K562 (cell line): ENCODE measurements around the gene ZNF516. TPM values are rescaled to one million over a fixed set of nuclear protein-coding genes. Genes with fewer than 3 reads are reported as not detected.

Experiments
- CBX3 ChIP-seq, 2 experiments: IDR thresholded peaks; 1 replicate in 1 of 2; 2 replicates in 1 of 2; pipeline ENCODE4 v1.6.1; 2012; ENCODE audit warnings: inconsistent platforms in 2 of 2, low read length in 2 of 2, borderline replicate concordance in 1 of 2, control low read depth in 1 of 2
- CCAR2 ChIP-seq: fragments of 200-400 bp; formaldehyde crosslinking; IDR thresholded peaks from 2 replicates; pipeline ENCODE4 v1.6.1; 2017; ENCODE audit warnings: mild to moderate bottlenecking, low read depth, low read length
- CEBPB ChIP-seq: fragments of 450-650 bp; IDR thresholded peaks from 2 replicates; pipeline ENCODE4 v1.6.1; 2016; ENCODE audit warnings: missing genetic modification characterization, missing compliant biosample characterization
- FOS ChIP-seq: IDR thresholded peaks from 3 replicates; pipeline ENCODE4 v1.6.1; 2011; ENCODE audit not compliant: insufficient read length; ENCODE audit errors: extremely low read depth
- GABPA ChIP-seq: fragments of 200-800 bp; sonication (Bioruptor generic); conservative IDR thresholded peaks from 2 replicates; pipeline ENCODE4 v1.6.1; 2016; ENCODE audit warnings: low read depth, missing genetic modification characterization, missing compliant biosample characterization
- HDAC8 ChIP-seq: fragments of 450-650 bp; IDR thresholded peaks from 2 replicates; pipeline ENCODE4 v1.6.1; 2016; ENCODE audit warnings: mild to moderate bottlenecking, missing genetic modification characterization, moderate library complexity, missing compliant biosample characterization
- KLF13 ChIP-seq: fragments of 450-650 bp; IDR thresholded peaks from 2 replicates; pipeline ENCODE4 v1.6.1; 2016; ENCODE audit warnings: missing genetic modification characterization, low read depth, mild to moderate bottlenecking, missing compliant biosample characterization, moderate library complexity, borderline replicate concordance
- L3MBTL2 ChIP-seq: fragments of 450-650 bp; IDR thresholded peaks from 2 replicates; pipeline ENCODE4 v1.6.1; 2016; ENCODE audit warnings: mild to moderate bottlenecking, moderate library complexity
- MAFG ChIP-seq: fragments of 450-650 bp; conservative IDR thresholded peaks from 2 replicates; pipeline ENCODE4 v1.6.1; 2016; ENCODE audit warnings: missing genetic modification characterization, missing compliant biosample characterization
- MCM2 ChIP-seq: fragments of 450-650 bp; IDR thresholded peaks from 2 replicates; pipeline ENCODE4 v1.6.1; 2017; ENCODE audit warnings: low read depth, mild to moderate bottlenecking
- MXI1 ChIP-seq: IDR thresholded peaks from 2 replicates; pipeline ENCODE4 v1.6.1; 2011; ENCODE audit warnings: low read depth, mild to moderate bottlenecking, improper control_type of control experiment, low read length
- NEUROD1 ChIP-seq: fragments of 150-350 bp; IDR thresholded peaks from 2 replicates; pipeline ENCODE4 v1.6.1; 2014; ENCODE audit warnings: borderline replicate concordance, low read length, low read depth; ENCODE audit not compliant: partially characterized antibody
- NFYB ChIP-seq: IDR thresholded peaks from 2 replicates; pipeline ENCODE4 v1.6.1; 2011; ENCODE audit warnings: mild to moderate bottlenecking, moderate library complexity; ENCODE audit not compliant: insufficient read length; ENCODE audit errors: extremely low read depth
- POLR2H ChIP-seq: IDR thresholded peaks from 2 replicates; pipeline ENCODE4 v1.6.1; 2016; ENCODE audit warnings: missing genetic modification characterization, low read depth, mild to moderate bottlenecking, control low read depth, missing compliant biosample characterization, moderate library complexity
- POLR3A ChIP-seq: IDR thresholded peaks from 2 replicates; pipeline ENCODE4 v1.6.1; 2011; ENCODE audit warnings: borderline replicate concordance, mild to moderate bottlenecking, moderate library complexity; ENCODE audit not compliant: insufficient read length, insufficient read depth; ENCODE audit errors: extremely low read depth
- RBM25 ChIP-seq: fragments of 200-400 bp; formaldehyde crosslinking; IDR thresholded peaks from 2 replicates; pipeline ENCODE4 v1.6.1; 2018; ENCODE audit warnings: low read length, low read depth, moderate library complexity; ENCODE audit not compliant: severe bottlenecking
- SRSF7 ChIP-seq: fragments of 200-400 bp; formaldehyde crosslinking; optimal IDR thresholded peaks from 2 replicates; pipeline ENCODE3; 2017; ENCODE audit warnings: mild to moderate bottlenecking, low read depth, low read length
- ZNF699 ChIP-seq: fragments of 250-450 bp; sonication (Bioruptor Pico); IDR thresholded peaks from 2 replicates; pipeline ENCODE4 v1.8.0; 2021; ENCODE audit warnings: mild to moderate bottlenecking, moderate library complexity; ENCODE audit not compliant: insufficient replicate concordance
- polyA plus RNA-seq, 8 experiments: library from polyadenylated mRNA; depleted of rRNA in 4 of 8; stranded (reverse) in 5 of 8; unstranded in 3 of 8; fragments of >200 nt; fragmentation: Nextera tagmentation in 2 of 8; fragmentation: Illumina TruSeq in 1 of 8; extraction: Ambion mirVana in 2 of 8; extraction: Trizol in 1 of 8; gene quantifications; 2 replicates each; pipeline versions ENCODE4 v1.2.1 to v1.2.3, GENCODE V29; 2011 to 2014; ENCODE audit warnings: inconsistent platforms in 1 of 8, missing spikeins in 1 of 8
- total RNA-seq, 7 experiments: library from RNA; depleted of rRNA in 6 of 7; stranded (reverse); fragments of >200 nt in 6 of 7; fragmentation: Illumina TruSeq in 2 of 7; extraction: Trizol in 2 of 7; gene quantifications; 2 replicates each; pipeline versions ENCODE4 v1.2.1 to v1.2.3, GENCODE V29; 2011 to 2021; ENCODE audit warnings: low replicate concordance in 1 of 7
- TF ChIP-seq, protein P1 (sequence below): fragments of 450-650 bp; IDR thresholded peaks from 2 replicates; pipeline ENCODE4 v1.7.1; 2018; ENCODE audit warnings: mild to moderate bottlenecking, low read depth; ENCODE audit not compliant: partially characterized antibody
- TF ChIP-seq, protein P2 (sequence below): fragments of 250-450 bp; sonication (Bioruptor Pico); IDR thresholded peaks from 2 replicates; pipeline ENCODE4 v1.4.0; 2020; ENCODE audit warnings: mild to moderate bottlenecking, moderate library complexity
- TF ChIP-seq, protein P3 (sequence below): fragments of 250-450 bp; sonication (Bioruptor Pico); IDR thresholded peaks from 2 replicates; pipeline ENCODE4 v1.5.0; 2021; ENCODE audit warnings: mild to moderate bottlenecking, moderate library complexity

ZNF516 gene
- total and polyA plus RNA-seq, 9 of the 15 experiments (the other 6 are each of a cell fraction or from before 2014, with no cell fraction given) = 0.04 to 0.20 (median 0.08) TPM; not detected in 3

DNA sequence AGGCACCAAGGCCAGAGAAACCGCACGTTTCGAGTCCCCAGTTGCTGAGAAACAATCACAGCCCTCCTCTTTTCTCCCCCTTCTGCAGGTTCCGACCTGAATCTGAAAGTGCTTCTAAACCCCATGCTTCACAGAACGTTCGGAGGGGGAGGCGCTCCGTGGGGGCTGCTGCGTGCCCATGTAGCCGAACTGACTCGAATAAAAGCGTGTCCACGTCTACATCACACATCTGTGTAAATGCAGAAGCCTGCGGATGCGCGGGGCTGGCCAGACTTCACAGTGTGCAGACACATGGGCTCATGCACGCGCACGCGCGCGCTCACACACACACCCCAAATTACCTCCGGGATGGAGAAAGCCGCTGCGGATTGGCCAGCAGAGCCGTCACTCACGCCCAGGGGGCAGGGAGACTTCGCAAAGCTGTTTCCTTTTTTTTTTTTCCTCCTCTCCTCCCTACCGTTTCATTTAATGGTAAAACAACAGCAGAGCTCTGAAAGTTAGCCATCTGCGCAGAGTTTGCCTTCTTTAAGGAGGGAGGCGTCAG is 2.3 kb downstream of the ZNF516 start (continued):
- TF ChIP-seq NEUROD1 (no peak), FOS (peak; percentile 29), GABPA (tag) (peak; percentile 46; the same call in 1 of the 2 replicates), RBM25 (peak; percentile 44), POLR2H (tag) (no peak), L3MBTL2 (peak; percentile 60), KLF13 (tag) (no peak), CEBPB (tag) (no peak), MXI1 (no peak), NFYB (peak; percentile 20), MCM2 (no peak), SRSF7 (no peak), HDAC8 (tag) (no peak), POLR3A (no peak), CCAR2 (no peak), CBX3 (IDR thresholded peaks at IDR 0.05; ENCODE audit: borderline replicate concordance in 1 of 2, low read length in 2 of 2) (no peak), ZNF699 (CRISPR knock-in tag) (no peak), MAFG (tag) (no peak)
- TF ChIP-seq, protein P1, sequence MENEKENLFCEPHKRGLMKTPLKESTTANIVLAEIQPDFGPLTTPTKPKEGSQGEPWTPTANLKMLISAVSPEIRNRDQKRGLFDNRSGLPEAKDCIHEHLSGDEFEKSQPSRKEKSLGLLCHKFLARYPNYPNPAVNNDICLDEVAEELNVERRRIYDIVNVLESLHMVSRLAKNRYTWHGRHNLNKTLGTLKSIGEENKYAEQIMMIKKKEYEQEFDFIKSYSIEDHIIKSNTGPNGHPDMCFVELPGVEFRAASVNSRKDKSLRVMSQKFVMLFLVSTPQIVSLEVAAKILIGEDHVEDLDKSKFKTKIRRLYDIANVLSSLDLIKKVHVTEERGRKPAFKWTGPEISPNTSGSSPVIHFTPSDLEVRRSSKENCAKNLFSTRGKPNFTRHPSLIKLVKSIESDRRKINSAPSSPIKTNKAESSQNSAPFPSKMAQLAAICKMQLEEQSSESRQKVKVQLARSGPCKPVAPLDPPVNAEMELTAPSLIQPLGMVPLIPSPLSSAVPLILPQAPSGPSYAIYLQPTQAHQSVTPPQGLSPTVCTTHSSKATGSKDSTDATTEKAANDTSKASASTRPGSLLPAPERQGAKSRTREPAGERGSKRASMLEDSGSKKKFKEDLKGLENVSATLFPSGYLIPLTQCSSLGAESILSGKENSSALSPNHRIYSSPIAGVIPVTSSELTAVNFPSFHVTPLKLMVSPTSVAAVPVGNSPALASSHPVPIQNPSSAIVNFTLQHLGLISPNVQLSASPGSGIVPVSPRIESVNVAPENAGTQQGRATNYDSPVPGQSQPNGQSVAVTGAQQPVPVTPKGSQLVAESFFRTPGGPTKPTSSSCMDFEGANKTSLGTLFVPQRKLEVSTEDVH = no peak
- TF ChIP-seq, protein P2, sequence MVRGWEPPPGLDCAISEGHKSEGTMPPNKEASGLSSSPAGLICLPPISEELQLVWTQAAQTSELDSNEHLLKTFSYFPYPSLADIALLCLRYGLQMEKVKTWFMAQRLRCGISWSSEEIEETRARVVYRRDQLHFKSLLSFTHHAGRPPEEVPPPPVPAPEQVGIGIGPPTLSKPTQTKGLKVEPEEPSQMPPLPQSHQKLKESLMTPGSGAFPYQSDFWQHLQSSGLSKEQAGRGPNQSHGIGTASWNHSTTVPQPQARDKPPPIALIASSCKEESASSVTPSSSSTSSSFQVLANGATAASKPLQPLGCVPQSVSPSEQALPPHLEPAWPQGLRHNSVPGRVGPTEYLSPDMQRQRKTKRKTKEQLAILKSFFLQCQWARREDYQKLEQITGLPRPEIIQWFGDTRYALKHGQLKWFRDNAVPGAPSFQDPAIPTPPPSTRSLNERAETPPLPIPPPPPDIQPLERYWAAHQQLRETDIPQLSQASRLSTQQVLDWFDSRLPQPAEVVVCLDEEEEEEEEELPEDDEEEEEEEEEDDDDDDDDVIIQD (CRISPR knock-in tag) = no peak
- TF ChIP-seq, protein P3, sequence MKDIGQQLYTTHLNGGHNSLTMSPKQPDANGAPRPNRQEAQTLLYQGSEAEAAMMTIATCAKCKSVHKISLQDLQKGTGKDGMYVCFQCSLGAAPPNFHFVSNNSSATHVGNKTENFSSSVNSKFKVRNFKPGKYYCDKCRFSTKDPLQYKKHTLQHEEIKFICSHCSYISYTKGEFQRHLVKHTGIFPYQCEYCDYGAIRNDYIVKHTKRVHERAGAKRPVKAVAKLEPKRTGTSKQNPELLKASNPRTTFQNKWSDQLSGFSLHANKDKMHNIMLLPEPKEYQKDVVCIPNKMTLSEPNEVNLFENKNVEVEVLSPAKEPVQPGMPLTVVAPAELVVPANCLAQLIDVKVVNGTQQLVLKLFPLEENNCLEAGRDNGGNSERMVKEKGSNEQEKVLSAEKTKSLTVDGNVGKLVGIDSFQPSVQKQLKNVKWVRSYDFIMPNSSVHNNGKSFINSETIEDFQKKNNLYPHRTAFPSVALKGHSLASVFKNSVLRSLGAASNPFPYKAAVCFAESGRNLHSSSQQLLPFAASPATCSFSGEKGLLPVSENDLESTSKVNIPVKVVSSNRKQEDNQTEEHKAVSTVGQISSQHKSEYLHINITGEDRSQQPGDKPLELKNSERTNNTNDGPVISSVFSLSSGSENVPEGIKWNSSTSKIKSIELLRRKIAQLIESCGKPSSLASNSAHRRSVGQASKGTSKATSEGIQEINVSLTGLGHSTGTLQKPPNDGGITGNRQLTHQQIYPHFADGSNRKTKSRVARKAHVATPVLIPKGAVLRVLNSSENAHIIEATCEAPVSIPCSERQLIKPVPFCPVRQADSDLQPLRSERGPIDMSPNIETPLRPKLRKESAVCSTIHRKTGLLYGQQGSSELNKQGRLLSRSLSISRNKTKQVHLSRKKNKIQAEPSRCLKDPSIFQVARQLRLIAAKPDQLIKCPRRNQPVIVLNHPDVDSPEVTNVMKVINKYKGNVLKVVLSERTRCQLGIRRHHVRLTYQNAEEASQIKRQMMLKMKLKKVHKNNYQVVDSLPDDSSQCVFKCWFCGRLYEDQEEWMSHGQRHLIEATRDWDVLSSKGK (CRISPR knock-in tag) = no peak
